ENCODE data around the gene KRTAP9-1.

KRTAP9-1 gene

GRCh38 chr17:41168121-41168520, 21.6 kb upstream of the KRTAP9-1 start, which contains the start of gene KRTAP4-3:
KRTAP4-3 (minus strand) TSS chr17:41168221; CDS start chr17:41168172, 49 bp downstream.
- Mint-ChIP-seq H3K9me3 (no peaks in the 10 kb centered on the region), H3K4me3 (no peak within 1 kb of the TSS), H3K27ac (no peak within 1 kb of the TSS), H3K4me1 (no peaks in the 10 kb centered on the region), H3K27me3 (no peaks in the 10 kb centered on the region), H3K36me3 (no peaks in the 10 kb centered on the region)

- no peaks in the 10 kb centered on the region for H3K27me3 Mint-ChIP-seq
- no peaks in the 10 kb centered on the region for H3K9me3 Mint-ChIP-seq
- H3K36me3 Mint-ChIP-seq = no peaks in the 10 kb centered on the region
- H3K4me1 Mint-ChIP-seq = no peaks in the 10 kb centered on the region
- H3K27ac Mint-ChIP-seq = no peak overlapping the region
- H3K4me3 Mint-ChIP-seq = no peak overlapping the region
Observed at GRCh38 chr17:41171886-41172285, 17.8 kb upstream of the KRTAP9-1 start.

- Mint-ChIP-seq H3K27me3 (no peaks in the 10 kb centered on the region), H3K27ac (no peak overlapping the region), H3K9me3 (no peaks in the 10 kb centered on the region), H3K4me1 (no peaks in the 10 kb centered on the region), H3K4me3 (no peak overlapping the region), H3K36me3 (peaks cover 2% of the 10 kb centered on the region)
Observed at GRCh38 chr17:41176744-41177387, 12.8 kb upstream of the KRTAP9-1 start.

GRCh38 chr17:41177727-41178271, 11.9 kb upstream of the KRTAP9-1 start, which contains the start of gene KRTAP4-2:
KRTAP4-2 (minus strand) TSS chr17:41178221; CDS start chr17:41178164, 57 bp downstream.
- no peaks in the 10 kb centered on the region for H3K9me3 Mint-ChIP-seq
- H3K27ac Mint-ChIP-seq = no peak within 1 kb of the TSS

GRCh38 chr17:41178341-41178740, 11.3 kb upstream of the KRTAP9-1 start:
- Mint-ChIP-seq H3K4me3 (no peak overlapping the region), H3K9me3 (no peaks in the 10 kb centered on the region), H3K27ac (no peak overlapping the region), H3K27me3 (no peaks in the 10 kb centered on the region), H3K4me1 (no peaks in the 10 kb centered on the region), H3K36me3 (peaks cover 2% of the 10 kb centered on the region)

More at GRCh38 chr17:41177727-41178271, 11.9 kb upstream of the KRTAP9-1 start, which contains the start of gene KRTAP4-2:
- no peak within 1 kb of the TSS for H3K4me3 Mint-ChIP-seq
- H3K27me3 Mint-ChIP-seq = no peaks in the 10 kb centered on the region
- H3K4me1 Mint-ChIP-seq = no peaks in the 10 kb centered on the region
- peaks cover 2% of the 10 kb centered on the region for H3K36me3 Mint-ChIP-seq

GRCh38 chr17:41178843-41179616, 10.7 kb upstream of the KRTAP9-1 start:
- no peaks in the 10 kb centered on the region for H3K9me3 Mint-ChIP-seq
- H3K27me3 Mint-ChIP-seq = no peaks in the 10 kb centered on the region
- H3K27ac Mint-ChIP-seq = no peak overlapping the region
- H3K36me3 Mint-ChIP-seq = peaks cover 2% of the 10 kb centered on the region
- no peak overlapping the region for H3K4me3 Mint-ChIP-seq
- no peaks in the 10 kb centered on the region for H3K4me1 Mint-ChIP-seq

- Mint-ChIP-seq H3K4me1 (no peaks in the 10 kb centered on the region), H3K36me3 (peaks cover 2% of the 10 kb centered on the region), H3K27me3 (no peaks in the 10 kb centered on the region), H3K9me3 (no peaks in the 10 kb centered on the region), H3K4me3 (no peak within 1 kb of the TSS), H3K27ac (no peak within 1 kb of the TSS)
Observed at GRCh38 chr17:41184480-41184961, 5.2 kb upstream of the KRTAP9-1 start, which contains the start of gene KRTAP4-1. KRTAP4-1 (minus strand) TSS chr17:41184911; CDS start chr17:41184854, 57 bp downstream.

GRCh38 chr17:41185001-41185400, 4.7 kb upstream of the KRTAP9-1 start:
- Mint-ChIP-seq H3K36me3 (peaks cover 2% of the 10 kb centered on the region), H3K4me1 (no peaks in the 10 kb centered on the region), H3K4me3 (no peak overlapping the region), H3K27me3 (no peaks in the 10 kb centered on the region), H3K9me3 (no peaks in the 10 kb centered on the region), H3K27ac (no peak overlapping the region)

- Mint-ChIP-seq H3K9me3 (no peaks in the 10 kb centered on the region), H3K27me3 (peaks cover 2% of the 10 kb centered on the region), H3K36me3 (no peaks in the 10 kb centered on the region), H3K4me1 (no peaks in the 10 kb centered on the region), H3K4me3 (no peak overlapping the region), H3K27ac (no peak overlapping the region)
Observed at GRCh38 chr17:41186872-41187271, 2.8 kb upstream of the KRTAP9-1 start.

- no peak overlapping the region for H3K27ac Mint-ChIP-seq
- peaks cover 2% of the 10 kb centered on the region for H3K27me3 Mint-ChIP-seq
- H3K4me1 Mint-ChIP-seq = no peaks in the 10 kb centered on the region
- peaks cover 2% of the 10 kb centered on the region for H3K36me3 Mint-ChIP-seq
- no peaks in the 10 kb centered on the region for H3K9me3 Mint-ChIP-seq
- no peak overlapping the region for H3K4me3 Mint-ChIP-seq
Observed at GRCh38 chr17:41190328-41190727, 641 bp downstream of the KRTAP9-1 start.

- H3K27me3 Mint-ChIP-seq = no peaks in the 10 kb centered on the region
- H3K9me3 Mint-ChIP-seq = no peaks in the 10 kb centered on the region
- H3K36me3 Mint-ChIP-seq = peaks cover 2% of the 10 kb centered on the region
- H3K4me3 Mint-ChIP-seq = no peak overlapping the region
- no peaks in the 10 kb centered on the region for H3K4me1 Mint-ChIP-seq
- H3K27ac Mint-ChIP-seq = no peak overlapping the region
Observed at GRCh38 chr17:41196068-41196467, 6.4 kb downstream of the KRTAP9-1 start.

GRCh38 chr17:41199421-41200078, 9.9 kb downstream of the KRTAP9-1 start:
- H3K36me3 Mint-ChIP-seq = no peaks in the 10 kb centered on the region
- no peaks in the 10 kb centered on the region for H3K27me3 Mint-ChIP-seq
- H3K9me3 Mint-ChIP-seq = no peaks in the 10 kb centered on the region
- no peaks in the 10 kb centered on the region for H3K4me1 Mint-ChIP-seq
- no peak overlapping the region for H3K27ac Mint-ChIP-seq
- no peak overlapping the region for H3K4me3 Mint-ChIP-seq

- peaks cover 6% of the 10 kb centered on the region for H3K9me3 Mint-ChIP-seq
- H3K4me3 Mint-ChIP-seq = no peak overlapping the region
- peaks cover 14% of the 10 kb centered on the region for H3K4me1 Mint-ChIP-seq
- H3K36me3 Mint-ChIP-seq = peaks cover 1% of the 10 kb centered on the region
- no peak overlapping the region for H3K27ac Mint-ChIP-seq
- H3K27me3 Mint-ChIP-seq = peaks cover 3% of the 10 kb centered on the region
Observed at GRCh38 chr17:41211845-41212466, 22.3 kb downstream of the KRTAP9-1 start.

- Mint-ChIP-seq H3K27me3 (peaks cover 3% of the 10 kb centered on the region), H3K36me3 (peaks cover 1% of the 10 kb centered on the region), H3K4me3 (no peak overlapping the region), H3K27ac (no peak overlapping the region), H3K4me1 (peaks cover 14% of the 10 kb centered on the region), H3K9me3 (peaks cover 6% of the 10 kb centered on the region)
Observed at GRCh38 chr17:41212524-41213169, 23.0 kb downstream of the KRTAP9-1 start.

Data from activated naive CD4-positive, alpha-beta T cell treated with anti-CD3 and anti-CD28 coated beads, Interleukin-2, amount 50 U/mL, for 24 hours (primary cell).